Measurements from ENCODE around the gene LITAF.

The LITAF gene

GRCh38 chr16:11547118-11547916 is 39.4 kb downstream of the LITAF start:
- DNase-seq = no peak

- DNase-seq = no peak
These were observed 40.1 kb downstream of the LITAF start for GRCh38 chr16:11546608-11547061.

- no peak for DNase-seq
These were observed 42.9 kb downstream of the LITAF start for GRCh38 chr16:11543661-11544393.

GRCh38 chr16:11542069-11542744 is 44.5 kb downstream of the LITAF start:
- no peak for DNase-seq

- no peak for DNase-seq
These were observed 47.1 kb downstream of the LITAF start for GRCh38 chr16:11539641-11540050.

GRCh38 chr16:11538880-11539279 is 47.8 kb downstream of the LITAF start:
- no peak for DNase-seq

- no peak for DNase-seq
These were observed 50.4 kb downstream of the LITAF start for GRCh38 chr16:11536104-11536866.

GRCh38 chr16:11535494-11535893 is 51.2 kb downstream of the LITAF start:
- no peak for DNase-seq

GRCh38 chr16:11534262-11534661 is 52.5 kb downstream of the LITAF start:
- no peak for DNase-seq

GRCh38 chr16:11533588-11533987 is 53.1 kb downstream of the LITAF start:
- DNase-seq = no peak

- no peak for DNase-seq
These were observed 56.4 kb downstream of the LITAF start for GRCh38 chr16:11530171-11530940.

GRCh38 chr16:11529285-11529684 is 57.4 kb downstream of the LITAF start:
- DNase-seq = no peak

GRCh38 chr16:11528053-11528452 is 58.7 kb downstream of the LITAF start:
- no peak for DNase-seq

GRCh38 chr16:11526655-11527350 is 59.9 kb downstream of the LITAF start:
- no peak for DNase-seq

- no peak for DNase-seq
These were observed 62.5 kb downstream of the LITAF start for GRCh38 chr16:11524098-11524760.

- DNase-seq = no peak
These were observed 65.7 kb downstream of the LITAF start for GRCh38 chr16:11521055-11521454.

- DNase-seq = no peak
These were observed 66.3 kb downstream of the LITAF start for GRCh38 chr16:11520442-11520841.

GRCh38 chr16:11517961-11518360 is 68.8 kb downstream of the LITAF start:
- no peak for DNase-seq

- DNase-seq = no peak
These were observed 70.9 kb downstream of the LITAF start for GRCh38 chr16:11515540-11516430.

GRCh38 chr16:11514283-11514682 is 72.4 kb downstream of the LITAF start:
- DNase-seq = no peak
